Left ventricle myocardium inferior (tissue), 1 donor: ENCODE results near the gene KRTAP10-5. TPM values are rescaled to one million over a fixed set of nuclear protein-coding genes. Genes with fewer than 3 reads are reported as not detected.

Experiments
- DNase-seq: peaks from one replicate; pipeline ENCODE4 v3.0.0-alpha.2; 2020
- H3K27ac ChIP-seq: fragments of 200-600 bp; replicated peaks from 2 replicates; pipeline ENCODE4 v1.8.0; 2021
- H3K27me3 ChIP-seq: fragments of 200-600 bp; 2 replicates; pipeline ENCODE4 v1.8.0; 2021; ENCODE audit warnings: low read depth
- H3K36me3 ChIP-seq: fragments of 200-600 bp; 2 replicates; pipeline ENCODE4 v1.8.0; 2021
- H3K4me1 ChIP-seq: fragments of 200-600 bp; 2 replicates; pipeline ENCODE4 v1.8.0; 2021
- H3K4me3 ChIP-seq: fragments of 200-600 bp; 2 replicates; pipeline ENCODE4 v1.8.0; 2021; ENCODE audit warnings: mild to moderate bottlenecking, moderate library complexity
- H3K9me3 ChIP-seq: fragments of 200-600 bp; replicated peaks from 2 replicates; pipeline ENCODE4 v1.8.0; 2021
- intact Hi-C: fragments of 100-400 bp; cut with micrococcal nuclease; formaldehyde crosslinking; loops from one replicate; pipeline ENCODE4 v1.11.0; 2022
- total RNA-seq: library from RNA; stranded (reverse); fragmentation: NEBNext Ultra II Directional; extraction: Animal tissue kit (Norgen Biotek cat#: 25700); gene quantifications from one replicate; pipeline ENCODE4 v1.2.1, GENCODE V29; 2021
- TF ChIP-seq, protein P1 (sequence below): fragments of 200-600 bp; IDR thresholded peaks from 2 replicates; pipeline ENCODE4 v1.8.0; 2021; ENCODE audit warnings: antibody characterized with exemption, mild to moderate bottlenecking, borderline replicate concordance
- donor health status: DM: no; HTN: yes; CAD: no; lungs with severe emphysema.

Gene KRTAP10-5
- total RNA-seq, 1 donor from 2014 or later = not detected

DNA sequence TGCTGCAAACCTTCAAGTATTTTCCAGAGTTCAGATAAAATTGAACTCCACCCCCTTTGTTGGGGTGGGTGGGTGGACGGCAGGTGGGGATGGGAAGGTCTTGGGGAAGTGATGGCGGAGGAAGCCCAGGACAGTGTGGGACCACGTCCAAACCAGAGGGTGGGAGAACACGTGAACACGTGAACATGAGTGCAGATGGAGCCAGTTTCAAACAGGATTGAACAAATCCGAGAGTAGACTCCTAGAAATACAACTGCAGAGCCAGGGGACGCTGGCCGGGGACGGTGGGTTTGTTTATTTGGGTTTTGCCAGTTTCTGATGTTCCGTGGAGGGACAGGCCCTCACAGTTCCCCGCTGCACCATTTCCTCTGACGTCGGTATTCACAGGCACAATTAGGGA is 32.0 kb downstream of the KRTAP10-5 start:
- Histone ChIP-seq H3K4me1 (no peaks in the 10 kb centered on the region), H3K27me3 (peaks cover 57% of the 10 kb centered on the region), H3K36me3 (no peaks in the 10 kb centered on the region), H3K9me3 (peaks cover 19% of the 10 kb centered on the region), H3K27ac (no peak overlapping the region), H3K4me3 (no peak overlapping the region)
- intact Hi-C loops = no loop called here
- DNase-seq = no peak
- TF ChIP-seq, protein P1, sequence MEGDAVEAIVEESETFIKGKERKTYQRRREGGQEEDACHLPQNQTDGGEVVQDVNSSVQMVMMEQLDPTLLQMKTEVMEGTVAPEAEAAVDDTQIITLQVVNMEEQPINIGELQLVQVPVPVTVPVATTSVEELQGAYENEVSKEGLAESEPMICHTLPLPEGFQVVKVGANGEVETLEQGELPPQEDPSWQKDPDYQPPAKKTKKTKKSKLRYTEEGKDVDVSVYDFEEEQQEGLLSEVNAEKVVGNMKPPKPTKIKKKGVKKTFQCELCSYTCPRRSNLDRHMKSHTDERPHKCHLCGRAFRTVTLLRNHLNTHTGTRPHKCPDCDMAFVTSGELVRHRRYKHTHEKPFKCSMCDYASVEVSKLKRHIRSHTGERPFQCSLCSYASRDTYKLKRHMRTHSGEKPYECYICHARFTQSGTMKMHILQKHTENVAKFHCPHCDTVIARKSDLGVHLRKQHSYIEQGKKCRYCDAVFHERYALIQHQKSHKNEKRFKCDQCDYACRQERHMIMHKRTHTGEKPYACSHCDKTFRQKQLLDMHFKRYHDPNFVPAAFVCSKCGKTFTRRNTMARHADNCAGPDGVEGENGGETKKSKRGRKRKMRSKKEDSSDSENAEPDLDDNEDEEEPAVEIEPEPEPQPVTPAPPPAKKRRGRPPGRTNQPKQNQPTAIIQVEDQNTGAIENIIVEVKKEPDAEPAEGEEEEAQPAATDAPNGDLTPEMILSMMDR = no peak

DNA sequence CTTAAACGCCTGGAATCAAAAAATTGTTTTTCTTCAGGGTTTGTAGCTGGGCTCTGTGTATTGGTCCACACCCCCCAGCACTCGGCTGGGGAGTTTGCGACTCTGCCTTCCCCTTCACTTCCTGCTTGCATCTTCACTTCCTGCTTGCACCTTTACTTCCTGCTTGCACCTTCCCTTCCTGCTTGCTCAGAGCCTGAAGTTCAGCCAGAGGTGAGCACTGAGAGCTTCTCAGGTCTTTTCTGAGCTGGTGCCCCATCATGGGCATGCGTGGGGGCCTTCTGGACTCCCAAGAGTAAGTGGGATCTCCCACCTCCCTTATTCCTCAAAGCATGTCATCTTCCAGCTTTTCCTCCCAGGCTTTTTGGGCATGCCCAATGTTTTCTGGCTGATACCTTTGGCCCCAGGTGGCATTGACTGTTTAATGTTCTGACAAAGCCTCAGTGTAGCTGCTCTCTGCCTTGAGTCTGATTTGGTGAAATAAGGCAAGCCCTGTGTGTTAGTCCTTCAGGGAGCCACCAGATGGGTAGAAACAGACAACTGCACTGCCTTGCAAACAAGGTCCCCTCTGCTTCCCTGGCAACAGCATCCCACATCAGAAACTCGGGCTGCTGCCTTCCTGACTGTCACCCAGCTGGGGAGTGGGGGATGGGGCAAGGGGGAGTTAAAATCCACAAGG is 32.6 kb downstream of the KRTAP10-5 start:
- no peak overlapping the region for H3K4me3 ChIP-seq
- no peaks in the 10 kb centered on the region for H3K4me1 ChIP-seq
- H3K27me3 ChIP-seq = peaks cover 54% of the 10 kb centered on the region
- intact Hi-C loops = no loop called here
- peaks cover 22% of the 10 kb centered on the region for H3K9me3 ChIP-seq
- TF ChIP-seq, protein P1 = no peak
- H3K36me3 ChIP-seq = no peaks in the 10 kb centered on the region
- H3K27ac ChIP-seq = no peak overlapping the region
- DNase-seq = no peak

DNA sequence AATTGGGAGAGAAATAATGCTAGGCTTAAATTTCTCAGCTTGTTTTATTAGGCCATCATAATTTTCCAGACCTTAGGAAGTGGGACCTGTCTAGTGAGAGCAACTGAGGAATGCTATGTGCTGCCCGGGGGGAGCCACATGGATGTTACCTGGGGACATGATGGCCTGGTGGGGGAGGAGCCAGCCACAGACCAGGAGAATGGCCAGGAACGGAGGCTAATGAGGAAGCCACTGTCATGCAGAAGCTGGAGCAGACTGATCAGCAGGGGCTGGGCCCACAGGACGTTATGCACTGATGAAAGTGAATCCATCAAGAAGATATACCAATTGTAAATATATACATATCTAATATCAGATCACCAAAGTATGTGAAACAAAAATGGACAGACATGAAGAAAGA is 35.8 kb downstream of the KRTAP10-5 start:
- Histone ChIP-seq H3K27ac (no peak overlapping the region), H3K36me3 (no peaks in the 10 kb centered on the region), H3K4me1 (no peaks in the 10 kb centered on the region), H3K9me3 (peaks cover 29% of the 10 kb centered on the region), H3K4me3 (no peak overlapping the region), H3K27me3 (peaks cover 25% of the 10 kb centered on the region)
- intact Hi-C loops = no loop called here
- TF ChIP-seq, protein P1 = no peak
- no peak for DNase-seq

DNA sequence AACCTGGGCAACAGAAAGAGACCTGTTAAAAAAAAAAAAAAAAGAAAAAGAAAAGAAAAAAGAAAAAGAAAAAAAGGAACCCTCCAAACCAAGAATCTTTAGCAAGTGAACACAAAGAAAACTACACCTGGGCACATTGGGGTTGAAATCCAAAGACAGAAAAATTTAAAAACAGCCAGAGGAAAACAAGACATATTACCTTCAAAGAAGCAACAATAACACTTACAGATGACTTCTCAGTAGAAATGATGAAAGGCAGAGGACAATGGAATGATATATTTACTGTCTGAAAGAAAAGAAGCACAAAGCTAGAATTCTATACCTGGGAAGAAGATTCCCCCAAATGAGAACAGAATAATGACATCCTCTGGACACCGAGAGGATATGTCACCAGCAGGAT is 37.7 kb downstream of the KRTAP10-5 start:
- intact Hi-C loops = no loop called here
- Histone ChIP-seq H3K9me3 (peaks cover 29% of the 10 kb centered on the region), H3K27me3 (peaks cover 15% of the 10 kb centered on the region), H3K4me3 (no peak overlapping the region), H3K36me3 (no peaks in the 10 kb centered on the region), H3K4me1 (no peaks in the 10 kb centered on the region), H3K27ac (no peak overlapping the region)
- TF ChIP-seq, protein P1 = no peak
- DNase-seq = no peak

DNA sequence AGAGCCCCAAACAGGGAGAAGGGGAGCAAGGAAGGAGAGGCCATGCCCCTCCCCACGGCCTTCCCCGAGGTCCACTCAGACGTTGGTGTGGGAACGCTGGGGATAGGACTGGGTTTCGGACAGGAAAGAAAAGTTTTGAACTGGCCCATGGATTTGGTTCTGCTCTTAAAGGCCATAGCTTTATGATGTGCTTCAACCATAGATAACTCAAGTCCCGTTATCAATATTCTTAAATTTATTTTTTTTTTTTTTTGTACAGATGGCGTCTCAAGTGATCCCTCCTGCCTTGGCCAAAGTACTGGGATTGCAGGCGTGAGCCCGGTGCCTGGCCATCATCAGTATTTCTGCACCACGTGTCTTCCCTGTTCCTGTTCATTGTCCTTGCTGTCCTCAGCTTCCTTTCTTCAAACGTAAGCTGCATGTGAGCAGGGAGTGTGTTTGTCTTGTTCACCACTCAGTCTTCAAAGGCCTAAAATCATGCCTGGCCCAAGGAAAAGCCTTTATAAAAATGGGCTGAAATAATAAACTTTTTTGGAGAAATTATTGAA is 39.6 kb downstream of the KRTAP10-5 start:
- H3K27me3 ChIP-seq = peaks cover 9% of the 10 kb centered on the region
- H3K27ac ChIP-seq = no peak overlapping the region
- H3K36me3 ChIP-seq = no peaks in the 10 kb centered on the region
- peaks cover 12% of the 10 kb centered on the region for H3K9me3 ChIP-seq
- TF ChIP-seq, protein P1 = no peak
- intact Hi-C loops = no loop called here
- H3K4me3 ChIP-seq = no peak overlapping the region
- no peaks in the 10 kb centered on the region for H3K4me1 ChIP-seq
- DNase-seq = no peak
